GM19455 (cell line): ENCODE data around the gene SMPDL3A.

Experiments
- ATAC-seq: cut with Tn5 transposase; IDR thresholded peaks from one replicate; pipeline ENCODE4 v1.9.1; 2021; ENCODE audit not compliant: unreplicated experiment

Gene SMPDL3A

GRCh38 chr6:122800906-122801305 lies 11.8 kb downstream of the SMPDL3A start:
- ATAC-seq = no peak

- ATAC-seq = no peak
Observed at GRCh38 chr6:122801397-122801796, 12.3 kb downstream of the SMPDL3A start.

- ATAC-seq = no peak
Observed at GRCh38 chr6:122803171-122803661, 14.2 kb downstream of the SMPDL3A start.

DNA sequence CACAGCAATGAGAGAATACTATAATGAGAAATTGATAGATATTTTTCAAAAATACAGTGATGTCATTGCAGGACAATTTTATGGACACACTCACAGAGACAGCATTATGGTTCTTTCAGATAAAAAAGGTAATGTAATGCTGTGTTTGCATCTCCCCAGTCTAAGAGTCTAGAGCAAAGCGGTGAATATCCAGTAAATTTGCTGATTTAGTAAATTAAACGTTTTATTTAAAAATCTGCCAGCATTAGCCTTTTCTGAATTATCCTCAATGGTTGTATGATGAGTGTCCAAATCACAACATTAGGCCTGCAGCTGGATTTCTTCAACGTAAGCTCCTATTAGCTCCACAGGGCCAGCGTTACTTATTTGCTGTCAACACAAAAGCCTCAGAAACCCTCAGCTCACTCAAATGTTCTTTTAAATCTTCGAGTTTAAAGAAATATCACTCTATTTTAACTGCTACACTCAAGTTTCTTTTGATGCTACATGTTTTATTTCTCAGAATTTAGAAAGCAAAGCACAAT lies 16.0 kb downstream of the SMPDL3A start:
- ATAC-seq = no peak

DNA sequence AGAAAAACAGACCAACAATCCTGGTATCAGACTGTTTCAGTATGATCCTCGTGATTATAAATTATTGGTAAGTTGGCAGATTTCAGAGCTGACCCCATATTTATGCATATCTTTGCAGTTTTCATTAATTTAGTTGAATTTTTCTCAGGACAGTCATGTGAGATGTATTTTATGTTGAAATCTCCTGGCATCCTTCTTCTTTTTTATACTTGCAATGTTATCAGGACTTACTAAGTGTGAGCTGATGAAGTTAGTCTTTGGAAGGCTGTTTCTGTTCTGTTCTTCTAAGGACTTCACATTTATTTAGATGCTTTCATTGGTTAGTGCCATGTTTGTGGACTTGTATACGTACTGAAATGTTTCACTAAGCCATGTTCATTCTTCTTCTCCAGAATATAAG lies 17.2 kb downstream of the SMPDL3A start:
- ATAC-seq = no peak

- no peak for ATAC-seq
Observed at GRCh38 chr6:122808121-122808885, 19.2 kb downstream of the SMPDL3A start.

DNA sequence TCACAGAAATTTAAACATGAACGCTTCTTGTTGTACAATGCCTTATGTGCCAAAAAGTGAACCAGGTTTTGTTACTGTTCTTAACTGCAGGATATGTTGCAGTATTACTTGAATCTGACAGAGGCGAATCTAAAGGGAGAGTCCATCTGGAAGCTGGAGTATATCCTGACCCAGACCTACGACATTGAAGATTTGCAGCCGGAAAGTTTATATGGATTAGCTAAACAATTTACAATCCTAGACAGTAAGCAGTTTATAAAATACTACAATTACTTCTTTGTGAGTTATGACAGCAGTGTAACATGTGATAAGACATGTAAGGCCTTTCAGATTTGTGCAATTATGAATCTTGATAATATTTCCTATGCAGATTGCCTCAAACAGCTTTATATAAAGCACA lies 19.9 kb downstream of the SMPDL3A start:
- no peak for ATAC-seq

DNA sequence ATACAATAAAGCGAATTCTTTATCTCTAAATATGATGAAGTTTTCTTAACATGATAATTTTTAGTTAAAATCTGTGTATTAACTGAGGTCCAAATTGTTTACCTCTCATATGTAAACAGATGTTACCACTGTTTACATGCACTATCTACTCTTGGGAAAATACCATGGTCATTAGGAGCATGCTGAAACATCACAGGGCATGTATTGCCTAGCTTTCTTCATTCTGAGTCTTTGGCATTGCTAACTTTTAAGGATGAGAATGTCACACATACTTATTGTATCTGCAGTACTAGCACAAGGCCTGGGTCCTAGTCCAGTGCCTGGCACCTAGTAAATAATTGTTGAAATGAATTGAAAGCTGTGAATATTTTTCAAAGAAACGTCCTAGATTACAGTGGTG lies 20.6 kb downstream of the SMPDL3A start:
- ATAC-seq = no peak

DNA sequence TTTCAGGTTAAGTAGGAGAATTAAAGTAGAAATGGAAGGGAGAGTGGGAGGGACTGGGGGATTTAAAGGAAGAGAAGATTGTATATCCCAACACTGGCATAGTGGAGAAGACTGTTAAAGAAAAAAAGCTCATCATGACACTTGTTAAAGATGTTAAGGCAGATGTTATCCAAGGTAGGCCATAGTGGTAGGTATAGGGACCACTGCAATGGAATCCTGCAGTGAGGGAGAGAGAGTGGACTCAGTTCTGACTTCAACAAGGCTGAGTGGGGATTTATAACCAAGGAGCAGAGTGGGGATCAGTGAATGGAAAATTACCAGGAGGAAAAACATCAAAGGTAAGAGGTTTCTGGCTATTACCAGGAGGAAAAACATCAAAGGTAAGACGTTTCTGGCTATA lies 21.1 kb downstream of the SMPDL3A start:
- no peak for ATAC-seq

GRCh38 chr6:122817358-122817757 lies 28.3 kb downstream of the SMPDL3A start:
- ATAC-seq = no peak

- no peak for ATAC-seq
Observed at GRCh38 chr6:122817766-122818165, 28.7 kb downstream of the SMPDL3A start.

GRCh38 chr6:122818866-122819265 lies 29.8 kb downstream of the SMPDL3A start:
- no peak for ATAC-seq

GRCh38 chr6:122821095-122821494 lies 32.0 kb downstream of the SMPDL3A start:
- no peak for ATAC-seq

DNA sequence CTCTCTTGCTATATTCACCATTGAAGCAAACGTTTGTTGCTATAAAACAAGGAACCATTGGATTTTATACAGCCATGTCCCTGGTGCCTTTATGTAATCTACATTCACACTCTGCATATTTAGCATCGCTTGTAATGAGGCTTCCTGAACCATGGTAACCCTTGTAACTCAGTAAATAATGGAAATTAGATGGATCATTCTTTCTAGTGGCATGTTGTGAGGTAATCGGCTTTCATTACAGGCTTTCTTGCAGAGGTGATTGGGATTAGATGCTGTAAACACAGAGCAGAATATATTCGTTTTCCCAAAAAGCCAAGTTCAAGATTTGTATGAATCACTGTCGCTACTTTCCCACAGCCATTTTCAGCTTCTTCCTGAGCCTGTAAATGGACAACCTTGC lies 36.1 kb downstream of the SMPDL3A start:
- ATAC-seq = no peak

GRCh38 chr6:122829456-122829855 lies 40.4 kb downstream of the SMPDL3A start:
- ATAC-seq = no peak

GRCh38 chr6:122831511-122831910 lies 42.5 kb downstream of the SMPDL3A start:
- no peak for ATAC-seq

DNA sequence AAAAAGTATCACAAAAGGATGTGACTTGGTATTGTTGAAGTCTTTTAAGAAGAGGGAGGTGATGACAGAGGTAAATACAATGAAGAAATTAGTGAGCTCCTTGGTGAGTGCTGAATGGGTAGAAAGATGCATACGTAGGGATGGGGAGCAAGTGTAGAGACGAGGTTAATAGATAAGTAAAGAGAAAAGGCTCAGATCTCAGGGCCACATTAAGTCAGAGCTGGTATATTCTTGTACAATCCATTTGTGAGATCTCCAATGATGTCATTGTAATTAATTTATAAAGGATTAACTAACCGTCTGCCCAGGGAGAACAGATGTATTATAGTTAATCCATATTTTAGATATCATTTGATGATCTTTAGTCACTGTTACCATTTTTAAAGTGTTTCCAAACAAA lies 43.4 kb downstream of the SMPDL3A start:
- no peak for ATAC-seq

DNA sequence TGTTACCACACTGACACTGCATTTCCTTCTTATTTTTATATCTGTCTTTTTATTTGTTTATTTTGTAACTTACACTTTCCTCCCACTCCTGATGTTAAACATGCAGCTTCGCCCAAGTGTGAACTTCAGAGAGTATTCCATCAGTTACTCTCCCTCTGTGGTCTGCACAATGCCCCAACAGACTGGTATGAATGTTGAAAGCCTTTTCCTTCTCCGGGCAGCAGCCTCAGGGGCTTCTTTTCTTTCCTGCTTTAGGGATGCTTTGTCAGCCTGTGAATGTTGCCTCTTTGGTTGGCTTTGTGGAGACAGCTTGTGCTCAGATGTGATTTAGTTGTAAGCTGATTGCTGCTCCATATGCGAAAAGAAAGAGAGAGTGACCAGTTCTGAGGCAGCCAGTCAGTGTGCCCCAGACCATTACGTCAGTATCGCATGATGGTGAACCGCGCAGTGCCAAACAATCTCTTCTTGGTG lies 44.0 kb downstream of the SMPDL3A start:
- no peak for ATAC-seq

DNA sequence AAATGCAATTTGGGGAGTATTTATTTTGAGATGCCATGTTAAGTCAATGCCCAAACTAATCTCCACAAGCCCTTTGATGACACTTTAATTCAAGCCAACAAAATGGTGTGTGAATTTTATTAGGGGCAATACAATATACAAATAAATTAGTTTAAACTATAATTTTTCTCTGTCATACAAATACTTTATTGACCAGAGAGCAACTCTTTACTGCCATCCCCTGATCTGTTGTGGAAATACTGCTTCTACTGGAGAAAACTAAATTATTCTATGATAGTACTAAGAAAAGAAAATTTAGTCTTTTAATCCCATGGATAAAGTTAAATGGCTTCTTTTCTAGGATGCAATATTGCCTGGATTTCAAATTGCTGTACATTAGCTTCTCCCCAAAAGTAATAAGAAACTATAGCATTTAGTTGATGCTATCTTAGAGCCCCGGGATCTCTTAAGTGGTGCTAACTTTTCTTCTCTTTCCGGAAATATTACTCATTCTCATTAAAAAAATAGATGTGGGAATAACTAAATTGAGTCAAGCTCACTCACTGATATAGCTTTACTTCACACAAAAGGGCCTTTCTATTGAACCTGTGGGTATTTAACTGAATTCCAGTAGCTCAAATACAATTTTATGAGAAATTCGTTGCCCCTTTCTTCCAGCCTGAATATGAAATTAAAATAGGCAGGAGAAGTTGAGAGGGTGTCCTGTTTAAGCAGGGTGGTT lies 49.2 kb downstream of the SMPDL3A start:
- no peak for ATAC-seq

DNA sequence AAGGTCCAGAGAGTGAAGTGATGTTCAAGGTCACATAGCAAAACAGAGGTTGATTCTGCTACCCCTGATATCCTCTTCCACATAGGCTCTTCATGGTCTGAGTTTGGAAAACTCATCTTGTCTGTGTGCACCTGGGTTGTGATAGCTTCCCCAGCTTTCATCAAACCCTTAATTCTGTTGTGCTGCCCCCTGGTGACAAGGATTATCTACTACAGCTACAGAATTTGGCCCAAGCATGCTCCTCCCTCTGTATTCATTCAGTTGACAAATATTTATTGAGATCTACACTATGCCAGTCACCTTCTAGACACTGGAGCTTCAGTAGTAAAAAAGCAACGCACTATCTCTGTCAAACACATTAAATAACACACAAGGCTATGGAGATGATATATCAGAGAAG lies 50.4 kb downstream of the SMPDL3A start:
- ATAC-seq = peak; percentile 97

- ATAC-seq = peak; percentile 13
Observed at GRCh38 chr6:122839906-122840305, 50.8 kb downstream of the SMPDL3A start.

- no peak for ATAC-seq
Observed at GRCh38 chr6:122845464-122845863, 56.4 kb downstream of the SMPDL3A start.
